NCI-H1092 (cell line): ENCODE results near the gene ANKRD11.

ENCODE experiments used
- DNase-seq: peaks from one replicate; lab custom pipeline; 2025; lab: John Stamatoyannopoulos, UW

Gene ANKRD11

DNA sequence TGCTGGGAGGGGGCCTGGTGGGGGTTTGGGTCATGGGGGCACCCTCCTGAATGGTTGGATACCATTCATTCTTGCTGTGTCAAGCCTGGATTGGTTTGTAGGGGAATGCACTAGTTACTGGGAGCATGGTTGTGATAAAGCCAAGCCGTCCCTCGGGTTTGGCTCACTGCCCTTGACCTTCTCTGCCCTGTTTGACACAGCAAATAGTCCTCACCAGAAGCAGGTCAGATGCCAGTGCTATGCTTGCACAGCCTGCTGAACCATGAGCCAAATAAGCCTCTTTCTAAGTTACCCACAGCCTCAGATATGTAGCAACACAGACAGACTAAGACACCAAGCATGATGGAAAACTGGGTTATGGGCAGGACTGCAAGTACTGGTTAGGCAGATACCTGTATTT lies 258.3 kb downstream of the ANKRD11 start:
- no peak for DNase-seq

DNA sequence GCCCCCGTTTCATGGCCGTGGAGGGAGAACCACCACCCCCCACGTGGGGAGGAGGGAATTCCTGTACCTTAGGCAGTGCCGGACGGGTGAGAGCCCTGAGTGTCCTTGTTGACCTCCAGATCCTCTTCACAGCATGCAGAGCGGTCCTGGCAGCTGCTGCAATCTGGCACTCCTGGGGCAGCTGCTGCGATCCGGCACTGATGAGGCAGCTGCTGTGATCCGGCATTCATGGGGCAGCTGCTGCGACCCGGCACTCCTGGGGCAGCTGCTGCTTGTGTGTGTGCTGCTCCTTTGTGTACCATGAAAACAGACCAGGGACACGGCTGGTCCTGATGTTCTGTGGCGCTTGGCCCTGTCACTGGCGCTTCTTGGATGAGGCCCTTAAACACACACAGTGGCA lies 260.1 kb downstream of the ANKRD11 start:
- no peak for DNase-seq

DNA sequence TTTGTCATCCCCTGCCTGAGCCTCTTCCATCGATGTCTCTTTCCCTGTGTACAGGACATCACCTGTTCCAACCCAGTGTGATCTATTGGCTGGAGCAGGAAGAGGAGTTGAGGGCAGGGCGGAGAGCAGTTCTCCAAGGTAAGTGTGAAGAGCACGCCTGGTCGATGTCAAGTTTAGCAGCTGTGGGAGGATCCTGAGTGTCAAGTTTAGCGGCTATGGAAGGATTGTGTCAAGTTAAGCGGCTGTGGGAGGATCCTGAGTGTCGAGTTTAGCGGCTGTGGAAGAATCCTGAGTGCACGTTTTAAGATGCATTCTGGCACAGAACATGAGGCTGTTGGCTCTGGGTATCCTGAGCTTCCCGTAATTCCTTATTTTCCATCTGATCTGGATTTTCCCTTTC lies 265.7 kb downstream of the ANKRD11 start:
- no peak for DNase-seq

DNA sequence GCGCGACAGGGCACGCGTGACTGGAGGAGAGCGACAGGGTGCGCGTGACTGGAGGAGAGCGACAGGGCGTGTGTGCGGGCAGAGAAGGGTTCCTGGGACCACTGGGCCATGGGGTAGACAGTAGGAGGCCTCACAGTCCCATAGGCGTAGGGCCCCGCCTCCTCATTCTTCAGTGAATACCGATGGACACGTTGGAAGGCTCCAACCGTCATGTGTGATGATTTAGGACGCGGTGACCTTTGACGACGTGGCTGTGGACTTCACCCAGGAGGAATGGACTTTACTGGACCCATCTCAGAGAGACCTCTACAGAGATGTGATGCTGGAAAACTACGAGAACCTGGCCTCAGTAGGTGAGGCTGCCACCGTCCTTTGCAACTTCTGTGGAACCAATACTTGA lies 267.4 kb downstream of the ANKRD11 start:
- DNase-seq: no peak

DNA sequence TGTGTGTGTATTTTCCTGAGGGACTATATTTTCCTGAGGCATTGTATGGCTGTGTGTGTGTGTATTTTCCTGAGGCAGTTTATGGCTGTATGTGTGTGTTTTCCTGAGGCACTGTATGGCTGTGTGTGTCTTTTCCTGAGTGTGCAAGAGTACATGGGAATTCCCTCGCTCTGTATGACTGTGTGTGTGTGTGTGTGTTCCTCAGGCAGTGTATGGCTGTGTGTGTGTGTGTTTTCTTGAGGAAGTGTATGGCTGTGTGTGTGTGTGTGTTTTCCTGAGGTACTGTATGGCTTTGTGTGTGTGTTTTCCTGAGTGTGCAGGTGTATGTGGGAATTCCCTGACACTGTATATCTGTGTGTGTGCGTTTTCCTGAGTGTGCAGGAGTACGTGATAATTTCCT lies 268.8 kb downstream of the ANKRD11 start:
- no peak for DNase-seq

DNA sequence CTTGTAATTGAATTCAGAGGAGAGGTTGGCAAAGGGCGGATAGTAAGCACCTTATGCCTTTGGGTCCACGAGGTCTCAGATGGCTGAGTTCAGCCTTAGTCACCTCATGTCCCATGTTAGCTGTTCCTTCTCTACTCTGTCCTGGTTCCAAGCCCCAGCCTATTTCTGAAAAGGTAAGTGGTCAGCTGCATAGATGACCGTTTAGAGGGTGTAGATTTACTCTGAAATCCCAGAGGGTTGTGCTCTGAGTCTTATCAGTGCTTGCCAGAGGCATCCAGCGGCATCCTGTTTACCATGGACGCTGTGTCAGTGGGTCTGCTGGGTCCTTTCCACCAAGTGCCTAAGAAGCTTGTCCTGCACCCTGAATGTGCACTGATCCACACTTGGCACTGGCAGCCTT lies 271.0 kb downstream of the ANKRD11 start:
- no peak for DNase-seq
